Measurements from ENCODE around the gene AGFG1.
A peak's percentile ranks its signal among the peaks of the same experiment; 100 is the strongest.

Gene AGFG1

GRCh38 chr2:227451655-227451992, 20.3 kb upstream of the AGFG1 start:
- peak; percentile 6 for TF ChIP-seq POLR2A (IDR thresholded peaks at IDR 0.05; ENCODE audit: low read length)
- no peak for TF ChIP-seq GATA1 (IDR thresholded peaks at IDR 0.05; ENCODE audit: low read depth, low read length)

GRCh38 chr2:227453810-227454209, 18.1 kb upstream of the AGFG1 start:
- TF ChIP-seq POLR2A (IDR thresholded peaks at IDR 0.05; ENCODE audit: low read length) (no peak), GATA1 (IDR thresholded peaks at IDR 0.05; ENCODE audit: low read depth, low read length) (no peak)
- DNase-seq: no peak

More at GRCh38 chr2:227451655-227451992, 20.3 kb upstream of the AGFG1 start:
- DNase-seq: peak in 1 of 2 experiments; percentile 80

- TF ChIP-seq POLR2A (IDR thresholded peaks at IDR 0.05; ENCODE audit: low read length) (no peak), GATA1 (IDR thresholded peaks at IDR 0.05; ENCODE audit: low read depth, low read length) (no peak)
- no peak for DNase-seq
These were observed 17.6 kb upstream of the AGFG1 start for GRCh38 chr2:227454323-227454860.

- TF ChIP-seq GATA1 (IDR thresholded peaks at IDR 0.05; ENCODE audit: low read depth, low read length) (no peak), POLR2A (IDR thresholded peaks at IDR 0.05; ENCODE audit: low read length) (no peak)
- DNase-seq: peak in 1 of 2 experiments; percentile 23
These were observed 16.8 kb upstream of the AGFG1 start for GRCh38 chr2:227455200-227455599.

- TF ChIP-seq POLR2A (IDR thresholded peaks at IDR 0.05; ENCODE audit: low read length) (no peak), GATA1 (IDR thresholded peaks at IDR 0.05; ENCODE audit: low read depth, low read length) (no peak)
- no peak for DNase-seq
These were observed 15.9 kb upstream of the AGFG1 start for GRCh38 chr2:227456102-227456501.

- no peak for DNase-seq
These were observed 15.2 kb upstream of the AGFG1 start for GRCh38 chr2:227456772-227457171.

GRCh38 chr2:227460070-227460485, 11.9 kb upstream of the AGFG1 start:
- TF ChIP-seq POLR2A (IDR thresholded peaks at IDR 0.05; ENCODE audit: low read length): no peak
- no peak for TF ChIP-seq GATA1 (IDR thresholded peaks at IDR 0.05; ENCODE audit: low read depth, low read length)
- peak; percentile 57 to 63 for DNase-seq

More at GRCh38 chr2:227456772-227457171, 15.2 kb upstream of the AGFG1 start:
- no peak for TF ChIP-seq GATA1 (IDR thresholded peaks at IDR 0.05; ENCODE audit: low read depth, low read length)
- TF ChIP-seq POLR2A (IDR thresholded peaks at IDR 0.05; ENCODE audit: low read length): no peak

- TF ChIP-seq GATA1 (IDR thresholded peaks at IDR 0.05; ENCODE audit: low read depth, low read length): no peak
- no peak for TF ChIP-seq POLR2A (IDR thresholded peaks at IDR 0.05; ENCODE audit: low read length)
- no peak for DNase-seq
These were observed 11.1 kb upstream of the AGFG1 start for GRCh38 chr2:227460833-227461232.

- no peak for TF ChIP-seq POLR2A (IDR thresholded peaks at IDR 0.05; ENCODE audit: low read length)
- no peak for TF ChIP-seq GATA1 (IDR thresholded peaks at IDR 0.05; ENCODE audit: low read depth, low read length)
- DNase-seq: peak in 1 of 2 experiments; percentile 31
These were observed 10.0 kb upstream of the AGFG1 start for GRCh38 chr2:227461811-227462461.

- TF ChIP-seq POLR2A (IDR thresholded peaks at IDR 0.05; ENCODE audit: low read length): no peak
These were observed 9.4 kb upstream of the AGFG1 start for GRCh38 chr2:227462462-227462951.

GRCh38 chr2:227462972-227463931, 8.7 kb upstream of the AGFG1 start:
- TF ChIP-seq GATA1 (IDR thresholded peaks at IDR 0.05; ENCODE audit: low read depth, low read length) (no peak), POLR2A (IDR thresholded peaks at IDR 0.05; ENCODE audit: low read length) (no peak)
- no peak for DNase-seq

More at GRCh38 chr2:227462462-227462951, 9.4 kb upstream of the AGFG1 start:
- peak in 1 of 2 experiments; percentile 45 for DNase-seq

GRCh38 chr2:227464361-227464760, 7.6 kb upstream of the AGFG1 start:
- no peak for DNase-seq

GRCh38 chr2:227464851-227465250, 7.1 kb upstream of the AGFG1 start:
- TF ChIP-seq GATA1 (IDR thresholded peaks at IDR 0.05; ENCODE audit: low read depth, low read length) (no peak), POLR2A (IDR thresholded peaks at IDR 0.05; ENCODE audit: low read length) (no peak)
- DNase-seq: no peak

More at GRCh38 chr2:227464361-227464760, 7.6 kb upstream of the AGFG1 start:
- TF ChIP-seq POLR2A (IDR thresholded peaks at IDR 0.05; ENCODE audit: low read length) (no peak), GATA1 (IDR thresholded peaks at IDR 0.05; ENCODE audit: low read depth, low read length) (no peak)
